Measurements from ENCODE around the gene MMRN2. TPM values are rescaled to one million over a fixed set of nuclear protein-coding genes. Genes with fewer than 3 reads are reported as not detected.

MMRN2 gene
- total and polyA plus RNA-seq, 2 experiments from 2014 or later = 1.2 to 4.5 TPM

DNA sequence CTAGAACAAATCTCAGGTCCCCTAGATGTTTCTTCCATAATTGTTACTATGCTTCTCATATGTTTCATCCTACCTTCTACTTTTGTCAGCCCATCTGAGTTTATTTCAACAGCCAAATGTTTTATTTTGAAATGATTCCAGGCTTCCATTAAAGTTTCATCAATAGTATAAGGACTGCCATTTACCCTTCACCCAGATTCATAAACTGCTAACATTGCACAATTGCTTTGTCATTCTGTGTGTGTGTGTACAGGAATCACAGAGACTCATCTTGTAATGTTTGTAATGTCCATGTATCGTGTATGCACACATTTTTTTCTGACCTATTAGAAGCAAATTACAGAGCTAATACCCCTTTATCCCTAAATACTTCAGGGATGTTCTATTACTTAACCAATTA, 25.5 kb downstream of the MMRN2 start:
- Histone ChIP-seq H3K9me3 (ENCODE audit: low read depth) (no peaks in the 10 kb centered on the region), H2AFZ (no peak overlapping the region), H3F3A (ENCODE audit: insufficient read depth) (peaks cover 13% of the 10 kb centered on the region; the same call in 1 of the 2 replicates), H3K9ac (no peak overlapping the region), H3K79me2 (ENCODE audit: insufficient read depth) (no peaks in the 10 kb centered on the region), H3K4me3 (no peak overlapping the region), H4K20me1 (ENCODE audit: insufficient read depth) (no peaks in the 10 kb centered on the region), H3K36me3 (ENCODE audit: low read depth) (0 out of 2 replicates have a peak, but pooled peaks cover 6% of the 10 kb centered on the region), H3K27ac (peak overlapping the region; percentile 28), H3K4me1 (ENCODE audit: insufficient read depth) (peaks cover 11% of the 10 kb centered on the region), H3K4me2 (ENCODE audit: unreplicated experiment) (no peak overlapping the region), H3K27me3 (replicated peaks; ENCODE audit: insufficient read depth) (no peaks in the 10 kb centered on the region), H3K9me2 (ENCODE audit: insufficient read depth) (no peaks in the 10 kb centered on the region)
- in situ Hi-C loops (cut with MboI) = no loop called here
- DNase-seq = peak; percentile 69
- WGBS, 2 experiments (ENCODE audit: low coverage in 1 of 2, low lambda C conversion rate in 2 of 2, missing lambda C conversion rate in 2 of 2) = 63% methylated on average over 1 of the region's 1 CpG
- TF ChIP-seq EZH2 (IDR thresholded peaks at IDR 0.05; ENCODE audit: insufficient read depth, poor library complexity, severe bottlenecking) (no peak), EZH2phosphoT487 (IDR thresholded peaks at IDR 0.05; ENCODE audit: insufficient read depth, low read depth) (no peak)

DNA sequence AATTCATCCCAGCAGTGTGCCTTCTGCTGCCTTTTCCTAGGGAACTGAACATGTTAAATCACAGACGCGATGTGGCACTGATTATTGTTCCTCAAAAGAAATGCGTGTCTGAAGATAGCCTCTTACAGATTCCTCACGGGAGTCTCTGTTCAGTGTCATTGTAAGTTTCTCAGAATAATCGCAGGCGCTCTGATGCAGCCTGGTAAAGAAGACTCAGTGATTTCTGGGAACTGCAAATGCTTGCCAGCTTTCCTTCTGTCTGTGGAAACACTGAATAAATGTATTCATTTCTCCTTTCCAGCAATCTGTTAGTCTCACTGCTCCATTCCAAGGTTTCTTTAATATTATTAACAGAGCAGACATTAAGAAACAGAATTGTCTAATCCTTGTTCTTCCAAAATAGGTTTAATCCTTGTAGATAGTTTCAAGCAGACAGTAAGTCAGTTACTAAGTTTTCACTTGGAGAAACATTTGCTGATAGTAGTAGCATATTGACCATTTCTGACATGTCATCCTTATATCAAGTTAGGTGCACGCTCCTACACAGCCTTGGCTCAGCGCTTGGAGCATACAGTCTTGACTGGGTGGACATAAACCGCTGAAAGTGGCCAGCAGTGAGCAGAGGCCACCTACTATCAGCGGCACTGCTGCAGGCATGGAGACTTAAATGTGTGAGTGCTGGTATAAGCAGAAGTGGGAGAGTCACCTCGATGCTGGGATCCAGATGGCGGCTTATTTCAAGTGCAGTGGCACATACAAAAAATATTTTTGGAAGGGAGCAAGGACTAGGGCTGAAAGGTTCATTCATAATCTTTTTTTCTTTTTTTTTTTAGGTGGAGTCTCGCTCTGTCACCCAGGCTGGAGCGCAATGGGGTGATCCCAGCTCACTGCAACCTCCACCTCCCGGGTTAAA, 27.7 kb downstream of the MMRN2 start:
- no peaks in the 10 kb centered on the region for H3F3A ChIP-seq (ENCODE audit: insufficient read depth)
- H3K9me3 ChIP-seq (ENCODE audit: low read depth) = no peaks in the 10 kb centered on the region
- 0 out of 2 replicates have a peak, but pooled peaks cover 6% of the 10 kb centered on the region for H3K36me3 ChIP-seq (ENCODE audit: low read depth)
- TF ChIP-seq EZH2phosphoT487 (IDR thresholded peaks at IDR 0.05; ENCODE audit: insufficient read depth, low read depth) = no peak
- TF ChIP-seq EZH2 (IDR thresholded peaks at IDR 0.05; ENCODE audit: insufficient read depth, poor library complexity, severe bottlenecking) = no peak
- no peaks in the 10 kb centered on the region for H4K20me1 ChIP-seq (ENCODE audit: insufficient read depth)
- no peaks in the 10 kb centered on the region for H3K27me3 ChIP-seq (replicated peaks; ENCODE audit: insufficient read depth)
- H2AFZ ChIP-seq = no peak overlapping the region
- H3K9me2 ChIP-seq (ENCODE audit: insufficient read depth) = no peaks in the 10 kb centered on the region
- peaks cover 9% of the 10 kb centered on the region for H3K4me1 ChIP-seq (ENCODE audit: insufficient read depth)
- no peaks in the 10 kb centered on the region for H3K79me2 ChIP-seq (ENCODE audit: insufficient read depth)
- in situ Hi-C loops (cut with MboI) = no loop called here
- no peak overlapping the region for H3K4me3 ChIP-seq
- DNase-seq = no peak
- no peak overlapping the region for H3K9ac ChIP-seq
- no peak overlapping the region for H3K27ac ChIP-seq
- H3K4me2 ChIP-seq (ENCODE audit: unreplicated experiment) = no peak overlapping the region
- WGBS, 2 experiments (ENCODE audit: low coverage in 1 of 2, low lambda C conversion rate in 2 of 2, missing lambda C conversion rate in 2 of 2) = 74 to 76% methylated on average over 15 of the region's 15 CpGs

DNA sequence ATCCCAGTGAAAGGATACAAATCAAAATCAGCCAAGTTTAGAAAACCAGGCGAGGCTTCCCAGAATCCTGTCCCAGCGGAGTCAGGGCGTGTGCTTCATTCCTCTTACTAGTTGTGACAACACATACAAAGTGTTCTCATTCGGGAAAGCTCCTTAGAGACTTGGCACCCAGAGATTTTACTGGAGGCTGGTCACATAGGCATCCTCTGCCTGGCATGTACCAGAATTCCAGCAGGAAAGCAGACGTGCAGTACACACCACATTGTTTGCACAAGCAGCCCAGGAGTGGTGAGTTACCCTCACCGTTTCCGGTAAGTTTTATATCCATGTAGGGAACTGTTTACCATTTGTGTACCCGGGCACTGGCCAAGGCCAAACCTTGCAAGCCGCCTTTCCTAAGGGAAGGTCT, 34.9 kb downstream of the MMRN2 start:
- Histone ChIP-seq H3F3A (ENCODE audit: insufficient read depth) (peaks cover 10% of the 10 kb centered on the region; the same call in 1 of the 2 replicates), H3K9ac (no peak overlapping the region), H3K27me3 (replicated peaks; ENCODE audit: insufficient read depth) (no peaks in the 10 kb centered on the region), H2AFZ (no peak overlapping the region), H4K20me1 (ENCODE audit: insufficient read depth) (no peaks in the 10 kb centered on the region), H3K4me2 (ENCODE audit: unreplicated experiment) (no peak overlapping the region), H3K79me2 (ENCODE audit: insufficient read depth) (no peaks in the 10 kb centered on the region), H3K9me2 (ENCODE audit: insufficient read depth) (no peaks in the 10 kb centered on the region), H3K4me3 (no peak overlapping the region), H3K36me3 (ENCODE audit: low read depth) (peaks cover 20% of the 10 kb centered on the region; the same call in 1 of the 2 replicates), H3K4me1 (ENCODE audit: insufficient read depth) (peaks cover 8% of the 10 kb centered on the region; the same call in 1 of the 2 replicates), H3K27ac (no peak overlapping the region), H3K9me3 (ENCODE audit: low read depth) (no peaks in the 10 kb centered on the region)
- TF ChIP-seq EZH2 (IDR thresholded peaks at IDR 0.05; ENCODE audit: insufficient read depth, poor library complexity, severe bottlenecking) (no peak), EZH2phosphoT487 (IDR thresholded peaks at IDR 0.05; ENCODE audit: insufficient read depth, low read depth) (no peak)
- 83 to 88% methylated on average over 9 of the region's 9 CpGs for WGBS, 2 experiments (ENCODE audit: low coverage in 1 of 2, low lambda C conversion rate in 2 of 2, missing lambda C conversion rate in 2 of 2)
- in situ Hi-C loops (cut with MboI) = no loop called here
- DNase-seq = no peak

DNA sequence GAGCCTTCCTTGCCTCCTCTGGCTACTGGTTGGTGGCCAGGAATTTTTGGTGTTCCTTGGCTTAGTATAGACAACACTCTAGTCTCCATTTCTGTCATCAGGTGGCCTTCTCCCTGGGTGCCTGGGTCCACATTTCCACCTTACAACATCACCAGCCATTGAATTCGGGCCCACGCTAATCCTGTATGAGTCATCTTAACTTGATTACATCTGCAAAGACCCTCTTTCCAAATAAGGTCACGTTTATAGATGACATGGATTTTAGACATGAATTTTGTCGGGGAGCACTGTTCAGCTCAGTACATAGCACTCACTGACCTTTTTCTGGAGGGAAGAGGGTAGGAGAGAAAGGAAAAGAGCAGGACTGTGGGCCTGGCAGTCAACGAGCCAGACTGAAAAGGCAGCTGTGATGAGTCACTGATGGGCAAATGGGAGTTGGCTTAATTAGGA, 39.4 kb downstream of the MMRN2 start:
- Histone ChIP-seq H3K9ac (no peak overlapping the region), H3K4me2 (ENCODE audit: unreplicated experiment) (no peak overlapping the region), H2AFZ (no peak overlapping the region), H3K36me3 (ENCODE audit: low read depth) (peaks cover 39% of the 10 kb centered on the region), H3K4me3 (no peak overlapping the region), H4K20me1 (ENCODE audit: insufficient read depth) (no peaks in the 10 kb centered on the region), H3K4me1 (ENCODE audit: insufficient read depth) (peaks cover 8% of the 10 kb centered on the region; the same call in 1 of the 2 replicates), H3K79me2 (ENCODE audit: insufficient read depth) (no peaks in the 10 kb centered on the region), H3K27ac (0 out of 2 replicates have a peak overlapping the region, but pooled peaks have one; percentile 6), H3K9me3 (ENCODE audit: low read depth) (no peaks in the 10 kb centered on the region), H3K9me2 (ENCODE audit: insufficient read depth) (no peaks in the 10 kb centered on the region), H3F3A (ENCODE audit: insufficient read depth) (peaks cover 13% of the 10 kb centered on the region; the same call in 1 of the 2 replicates), H3K27me3 (replicated peaks; ENCODE audit: insufficient read depth) (no peaks in the 10 kb centered on the region)
- WGBS, 2 experiments (ENCODE audit: low coverage in 1 of 2, low lambda C conversion rate in 2 of 2, missing lambda C conversion rate in 2 of 2) = 37 to 46% methylated on average over 5 of the region's 5 CpGs
- in situ Hi-C loops (cut with MboI) = no loop called here
- TF ChIP-seq EZH2 (IDR thresholded peaks at IDR 0.05; ENCODE audit: insufficient read depth, poor library complexity, severe bottlenecking) = no peak
- TF ChIP-seq EZH2phosphoT487 (IDR thresholded peaks at IDR 0.05; ENCODE audit: insufficient read depth, low read depth) = no peak
- DNase-seq = peak; percentile 65

Measured in GM23248 (cell line).